Sigmoid colon (tissue), 4 donors: ENCODE data around the gene SLC7A8.

Experiments
- POLR2A ChIP-seq, 2 donors: fragments of 450-650 bp; IDR thresholded peaks; one replicate each; pipeline ENCODE4 v1.6.1; 2016; ENCODE audit warnings: antibody characterized with exemption in 2 of 2, mild to moderate bottlenecking in 2 of 2, moderate library complexity in 2 of 2
- POLR2AphosphoS5 ChIP-seq, 4 donors: sonication (generic); formaldehyde crosslinking; IDR thresholded peaks; one replicate each; pipeline ENCODE4 v1.6.1; 2017; ENCODE audit warnings: antibody characterized with exemption in 4 of 4
- TF ChIP-seq, protein P1 (sequence below), 4 experiments: fragments of 450-650 bp in 3 of 4; fragments of 200-600 bp in 1 of 4; IDR thresholded peaks; one replicate each; pipeline ENCODE4 v1.5.1; 2016 to 2019; ENCODE audit warnings: antibody characterized with exemption in 4 of 4, mild to moderate bottlenecking in 3 of 4, moderate library complexity in 2 of 4

DNA sequence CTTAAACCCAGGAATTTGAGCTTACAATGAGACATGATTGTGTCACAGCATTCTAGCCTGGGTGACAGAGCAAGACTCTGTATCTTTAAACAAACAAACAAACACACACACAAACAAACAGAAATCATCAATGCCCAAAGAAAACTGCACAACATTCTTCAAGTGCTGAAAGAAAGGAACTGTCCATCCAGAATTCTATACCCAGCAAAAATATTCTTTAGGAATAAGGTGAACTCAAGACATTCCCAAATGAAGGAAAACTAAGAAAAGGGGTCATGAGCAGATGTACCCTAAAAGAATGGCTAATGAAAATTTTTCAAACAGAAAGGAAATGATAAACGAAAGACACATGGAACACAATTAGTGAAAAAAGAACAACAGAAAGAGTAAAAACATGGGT, 32.0 kb upstream of the SLC7A8 start:
- TF ChIP-seq, protein P1, sequence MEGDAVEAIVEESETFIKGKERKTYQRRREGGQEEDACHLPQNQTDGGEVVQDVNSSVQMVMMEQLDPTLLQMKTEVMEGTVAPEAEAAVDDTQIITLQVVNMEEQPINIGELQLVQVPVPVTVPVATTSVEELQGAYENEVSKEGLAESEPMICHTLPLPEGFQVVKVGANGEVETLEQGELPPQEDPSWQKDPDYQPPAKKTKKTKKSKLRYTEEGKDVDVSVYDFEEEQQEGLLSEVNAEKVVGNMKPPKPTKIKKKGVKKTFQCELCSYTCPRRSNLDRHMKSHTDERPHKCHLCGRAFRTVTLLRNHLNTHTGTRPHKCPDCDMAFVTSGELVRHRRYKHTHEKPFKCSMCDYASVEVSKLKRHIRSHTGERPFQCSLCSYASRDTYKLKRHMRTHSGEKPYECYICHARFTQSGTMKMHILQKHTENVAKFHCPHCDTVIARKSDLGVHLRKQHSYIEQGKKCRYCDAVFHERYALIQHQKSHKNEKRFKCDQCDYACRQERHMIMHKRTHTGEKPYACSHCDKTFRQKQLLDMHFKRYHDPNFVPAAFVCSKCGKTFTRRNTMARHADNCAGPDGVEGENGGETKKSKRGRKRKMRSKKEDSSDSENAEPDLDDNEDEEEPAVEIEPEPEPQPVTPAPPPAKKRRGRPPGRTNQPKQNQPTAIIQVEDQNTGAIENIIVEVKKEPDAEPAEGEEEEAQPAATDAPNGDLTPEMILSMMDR (IDR thresholded peaks at IDR 0.05) = no peak
- TF ChIP-seq POLR2A (IDR thresholded peaks at IDR 0.05) (no peak), POLR2AphosphoS5 (IDR thresholded peaks at IDR 0.05) (no peak)
